Activated CD8-positive, alpha-beta memory T cell treated with anti-CD3 and anti-CD28 coated beads for 4 hours (primary cell): ENCODE results near the gene IGFBP2.

Experiments used
- DNase-seq, 2 donors: peaks; one replicate each; pipeline ENCODE4 v3.0.0-alpha.2; 2020; ENCODE audit warnings: low read depth in 2 of 2

The IGFBP2 gene

GRCh38 chr2:216615298-216616082, 17.7 kb upstream of the IGFBP2 start:
- DNase-seq = no peak

- no peak for DNase-seq
Measured at GRCh38 chr2:216616083-216616678, 17.0 kb upstream of the IGFBP2 start.

- no peak for DNase-seq
Measured at GRCh38 chr2:216617159-216617815, 15.9 kb upstream of the IGFBP2 start.

- DNase-seq = no peak
Measured at GRCh38 chr2:216618785-216619184, 14.4 kb upstream of the IGFBP2 start.

DNA sequence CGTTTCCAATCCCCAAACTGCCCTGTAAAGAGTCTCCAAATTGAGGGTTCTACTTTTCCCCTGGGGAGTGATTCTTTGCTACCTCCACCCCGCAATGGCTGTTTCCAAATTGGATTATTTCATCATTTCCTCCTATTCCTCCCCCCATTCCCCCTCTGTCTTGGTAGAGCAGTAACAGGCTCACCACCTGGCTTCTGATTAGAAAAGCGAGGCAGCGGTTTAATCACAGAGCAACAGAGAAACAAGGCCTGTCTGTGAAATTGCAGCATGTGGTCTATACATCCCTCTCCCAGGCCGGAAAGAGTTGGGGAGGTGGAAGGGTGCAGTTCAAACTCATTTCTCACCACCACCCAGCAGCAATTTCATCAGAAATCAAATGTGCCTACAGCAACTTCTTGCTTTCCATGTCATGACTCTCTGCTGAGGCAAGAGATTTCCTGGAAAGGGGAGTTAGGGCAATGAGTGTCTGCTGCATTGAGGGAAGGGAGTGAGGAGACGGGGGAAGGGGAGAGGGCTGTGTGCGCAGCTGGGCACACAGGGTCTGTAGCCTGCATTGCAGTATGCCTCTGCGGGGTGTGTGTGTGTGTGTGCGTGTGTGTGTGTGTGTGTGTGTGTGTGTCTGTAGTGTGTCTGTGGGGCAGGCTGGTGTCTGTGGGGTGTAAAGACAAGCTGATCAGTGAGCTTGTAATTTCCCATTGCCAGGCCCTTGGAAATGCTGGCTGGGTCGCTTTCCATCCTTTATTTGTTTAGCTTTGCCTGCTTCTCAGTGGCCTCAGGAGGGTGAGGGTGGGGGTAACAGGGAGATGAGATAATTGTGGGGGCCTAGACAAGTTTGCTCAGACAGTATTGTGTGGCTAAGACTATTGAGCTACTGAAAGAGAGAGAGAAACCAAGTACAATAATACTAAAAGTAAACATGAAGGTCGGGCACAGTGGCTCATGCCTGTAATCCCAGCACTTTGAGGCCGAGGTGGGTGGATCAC, 13.5 kb upstream of the IGFBP2 start:
- DNase-seq = no peak

GRCh38 chr2:216620786-216621185, 12.4 kb upstream of the IGFBP2 start:
- DNase-seq = no peak

- no peak for DNase-seq
Measured at GRCh38 chr2:216621292-216621691, 11.9 kb upstream of the IGFBP2 start.

DNA sequence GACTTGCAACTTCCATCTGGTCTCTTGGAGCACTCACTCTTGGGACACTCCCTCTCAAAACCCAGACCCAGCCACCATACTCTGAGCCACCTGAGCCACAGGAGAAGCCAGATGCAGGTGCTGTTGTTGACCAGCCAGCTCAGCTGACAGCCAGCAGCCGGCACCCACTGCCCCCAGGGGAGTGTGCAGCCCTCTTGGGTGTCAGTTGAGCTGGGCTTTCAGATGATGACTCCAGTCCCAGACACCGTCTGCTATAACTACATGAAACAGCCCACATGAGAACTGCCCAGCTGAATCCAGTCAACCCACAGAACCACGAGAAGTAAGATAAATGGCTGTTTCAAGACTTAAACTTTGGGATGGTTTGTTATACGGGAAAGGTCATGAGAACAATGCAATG, 10.7 kb upstream of the IGFBP2 start:
- DNase-seq = no peak

DNA sequence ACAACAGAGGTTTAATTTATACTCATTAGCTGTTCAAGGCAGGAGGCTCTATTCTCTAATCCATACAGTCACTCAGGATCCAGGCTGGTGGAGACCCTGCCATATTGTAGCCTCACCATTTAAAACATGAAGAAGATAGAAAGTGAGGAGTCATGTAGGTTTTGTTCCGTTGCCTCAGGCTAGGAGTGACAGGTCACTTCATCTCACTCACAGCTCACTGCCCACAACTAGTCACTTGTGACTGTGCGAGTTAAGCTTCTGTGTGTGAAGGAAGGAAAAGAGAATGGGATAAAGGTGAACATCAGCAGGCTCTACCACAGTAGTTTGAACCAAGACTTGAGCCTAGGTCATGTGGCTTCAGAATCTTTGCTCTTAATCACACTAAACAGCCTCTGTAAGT, 9.0 kb upstream of the IGFBP2 start:
- DNase-seq = no peak

- no peak for DNase-seq
Measured at GRCh38 chr2:216626168-216626874, 6.9 kb upstream of the IGFBP2 start.

DNA sequence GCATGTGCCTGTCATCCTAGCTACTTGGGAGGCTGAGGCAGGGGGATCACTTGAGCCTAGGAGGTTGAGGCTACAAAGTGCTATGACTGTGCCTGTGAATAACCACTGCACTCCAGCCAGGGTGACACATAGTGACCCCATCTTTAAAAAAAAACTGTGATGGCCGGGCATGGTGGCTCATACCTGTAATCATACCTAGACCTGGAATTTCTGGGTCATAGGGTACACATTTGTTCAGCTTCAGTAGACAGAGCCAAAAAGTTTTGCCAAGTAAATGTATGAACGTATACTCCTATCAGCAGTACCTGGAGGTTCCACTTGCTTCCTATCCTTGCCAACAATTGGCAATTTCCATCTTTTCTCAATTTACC, 6.4 kb upstream of the IGFBP2 start:
- DNase-seq = no peak

- DNase-seq = no peak
Measured at GRCh38 chr2:216629784-216630183, 3.4 kb upstream of the IGFBP2 start.

- DNase-seq = no peak
Measured at GRCh38 chr2:216632346-216632951, 771 bp upstream of the IGFBP2 start.

DNA sequence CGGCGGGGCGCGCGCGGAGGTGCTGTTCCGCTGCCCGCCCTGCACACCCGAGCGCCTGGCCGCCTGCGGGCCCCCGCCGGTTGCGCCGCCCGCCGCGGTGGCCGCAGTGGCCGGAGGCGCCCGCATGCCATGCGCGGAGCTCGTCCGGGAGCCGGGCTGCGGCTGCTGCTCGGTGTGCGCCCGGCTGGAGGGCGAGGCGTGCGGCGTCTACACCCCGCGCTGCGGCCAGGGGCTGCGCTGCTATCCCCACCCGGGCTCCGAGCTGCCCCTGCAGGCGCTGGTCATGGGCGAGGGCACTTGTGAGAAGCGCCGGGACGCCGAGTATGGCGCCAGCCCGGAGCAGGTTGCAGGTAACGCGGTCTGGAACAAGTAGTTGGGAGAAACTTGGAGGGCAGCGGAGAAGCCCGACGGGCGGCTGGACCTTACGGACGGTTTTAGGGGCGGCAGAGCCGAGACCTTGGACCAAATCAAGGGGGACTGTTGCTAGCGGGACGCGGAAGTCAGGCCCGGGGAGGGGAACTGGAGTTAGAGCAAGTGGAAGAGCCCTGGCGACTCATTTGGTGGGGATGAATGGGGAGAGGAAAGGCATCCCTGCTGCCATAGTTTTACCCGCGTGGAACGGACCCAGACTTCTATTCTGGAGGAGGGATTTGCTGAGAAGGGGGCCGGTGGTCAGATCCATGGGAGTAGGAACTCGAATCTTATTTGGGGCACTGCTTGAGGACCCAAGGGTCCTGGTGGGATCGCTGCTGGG, 573 bp downstream of the IGFBP2 start:
- DNase-seq = no peak

GRCh38 chr2:216634370-216635148, 1.3 kb downstream of the IGFBP2 start:
- DNase-seq = no peak

DNA sequence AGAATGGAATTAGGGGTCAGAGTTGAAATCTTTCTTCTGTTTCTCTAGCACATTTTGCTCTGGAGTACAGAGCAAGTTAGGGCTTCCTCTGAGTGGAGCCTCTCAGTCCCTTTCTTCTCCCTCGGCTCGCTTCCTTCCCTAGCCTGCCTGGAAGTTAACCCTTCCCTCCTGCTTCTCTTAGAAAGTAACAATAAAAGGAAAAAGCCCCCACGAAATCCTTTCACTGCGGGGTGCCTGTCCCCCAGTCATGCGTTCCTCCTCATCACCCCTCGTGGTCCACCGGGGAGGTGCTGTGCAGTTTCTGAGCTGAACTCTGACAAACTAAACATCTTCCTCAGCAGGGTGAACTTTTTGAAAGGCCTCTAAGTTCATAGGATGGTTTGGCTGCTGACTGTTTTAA, 2.0 kb downstream of the IGFBP2 start:
- DNase-seq = no peak

DNA sequence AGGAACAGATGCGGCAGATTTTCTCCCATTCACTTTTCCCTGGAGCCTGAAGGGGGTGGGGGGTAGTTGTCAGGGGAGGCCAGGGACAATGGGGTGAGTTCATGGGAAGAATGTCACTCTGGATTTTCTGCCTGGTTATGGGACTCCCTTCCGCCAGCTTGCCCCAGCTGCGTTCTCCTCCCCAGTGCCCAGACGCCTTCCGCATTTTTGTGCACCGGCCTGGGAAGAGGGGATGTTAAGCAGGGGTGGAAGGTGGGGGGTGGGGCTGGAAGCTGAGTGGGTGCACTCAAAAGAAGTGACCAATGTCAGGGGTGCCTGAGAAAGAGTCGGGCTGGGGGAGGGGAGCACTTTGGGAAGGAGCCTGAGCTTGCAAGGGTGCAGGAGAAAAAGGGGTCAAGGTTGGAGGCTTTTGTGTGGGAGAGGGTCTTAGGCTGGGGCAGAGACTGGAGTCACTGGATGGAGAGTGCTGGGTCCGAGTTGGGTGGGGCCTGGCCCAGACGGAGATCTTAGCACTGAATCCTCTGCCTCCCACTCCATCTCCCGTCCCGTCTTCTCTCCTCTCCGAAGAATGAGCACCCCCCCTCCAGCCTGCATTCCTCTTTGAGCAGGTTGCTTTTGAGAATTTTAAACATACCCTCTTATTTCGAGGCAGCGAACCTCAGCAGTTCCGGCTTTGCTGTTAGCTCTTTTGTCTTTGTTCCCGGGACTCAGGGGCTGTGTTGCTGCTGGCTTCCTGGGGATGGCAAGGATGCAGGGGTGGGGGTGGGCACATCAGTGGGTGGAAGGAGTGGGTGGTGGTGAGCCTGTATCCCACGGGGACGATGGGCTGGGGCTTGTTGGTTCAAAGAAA, 2.7 kb downstream of the IGFBP2 start:
- no peak for DNase-seq
